H1 (cell line): ENCODE data around the gene UCN. TPM values are rescaled to one million over a fixed set of nuclear protein-coding genes. Genes with fewer than 3 reads are reported as not detected.

Experiments used
- CTCF ChIA-PET: fragments of 300-600 bp; sonication (Branson Sonifier 250); formaldehyde crosslinking; loops from one replicate; lab custom pipeline; 2021; ENCODE audit not compliant: partially characterized antibody; lab: Charles Lee
- POLR2A ChIA-PET: fragments of 300-600 bp; sonication (Branson Sonifier 250); formaldehyde crosslinking; loops from one replicate; lab custom pipeline; 2021; ENCODE audit warnings: inconsistent platforms; ENCODE audit not compliant: partially characterized antibody; lab: Charles Lee
- DNase-seq, 2 experiments: peaks; one replicate each; pipeline versions ENCODE4 v3.0.0 to v3.0.0-alpha.2; 2010 to 2022; ENCODE audit warnings: low spot score in 2 of 2, low read depth in 1 of 2, mixed read lengths in 1 of 2
- FAIRE-seq: peaks from 2 replicates; lab custom pipeline; 2011; peaks lifted over from hg19 to GRCh38; lab: Jason Lieb, UNC
- H2AFZ ChIP-seq: 2 replicates; pipeline ENCODE4 v1.8.1; 2012; ENCODE audit warnings: low read length, inconsistent platforms
- H2AK5ac ChIP-seq: 2 replicates; pipeline ENCODE4 v1.6.1; 2013; ENCODE audit warnings: low read depth, low read length
- H2BK120ac ChIP-seq: replicated peaks from 2 replicates; pipeline ENCODE3; 2013; ENCODE audit warnings: low read depth, low read length, inconsistent platforms
- H2BK12ac ChIP-seq: 2 replicates; pipeline ENCODE4 v1.6.1; 2013; ENCODE audit warnings: low read depth, low read length
- H2BK15ac ChIP-seq: 2 replicates; pipeline ENCODE4 v1.6.1; 2013; ENCODE audit warnings: low read length
- H2BK20ac ChIP-seq: 2 replicates; pipeline ENCODE4 v1.6.1; 2013; ENCODE audit warnings: low read length
- H2BK5ac ChIP-seq: 2 replicates; pipeline ENCODE4 v1.6.1; 2013; ENCODE audit warnings: low read depth, low read length
- H3K14ac ChIP-seq: 2 replicates; pipeline ENCODE4 v1.6.1; 2013; ENCODE audit warnings: inconsistent platforms; ENCODE audit not compliant: insufficient read length
- H3K18ac ChIP-seq: 2 replicates; pipeline ENCODE4 v1.6.1; 2013; ENCODE audit warnings: low read length; ENCODE audit errors: extremely low read depth
- H3K23ac ChIP-seq: 2 replicates; pipeline ENCODE4 v1.6.1; 2013; ENCODE audit warnings: inconsistent platforms; ENCODE audit not compliant: insufficient read length
- H3K23me2 ChIP-seq: 2 replicates; pipeline ENCODE4 v1.6.1; 2013; ENCODE audit warnings: low read depth, low read length
- H3K27ac ChIP-seq: 2 replicates; pipeline ENCODE4 v1.6.1; 2011; ENCODE audit warnings: low read depth, low read length, inconsistent platforms
- H3K27me3 ChIP-seq, 4 experiments: replicated peaks in 1 of 4; 1 replicate in 1 of 4; 2 replicates in 3 of 4; pipeline versions ENCODE4 v1.6.1 to v1.8.1; 2011 to 2013; ENCODE audit warnings: low read length in 3 of 4, mild to moderate bottlenecking in 3 of 4, inconsistent platforms in 2 of 4, mixed read lengths in 2 of 4, moderate library complexity in 1 of 4; ENCODE audit not compliant: control insufficient read depth in 3 of 4, insufficient read depth in 3 of 4; ENCODE audit errors: extremely low read depth in 1 of 4
- H3K36me3 ChIP-seq, 4 experiments: 2 replicates each; pipeline versions ENCODE4 v1.6.1 to v1.8.1; 2011 to 2013; ENCODE audit warnings: mild to moderate bottlenecking in 4 of 4, low read length in 3 of 4, moderate library complexity in 2 of 4, control low read depth in 1 of 4, inconsistent platforms in 1 of 4; ENCODE audit not compliant: insufficient read depth in 4 of 4, control insufficient read depth in 2 of 4
- H3K4ac ChIP-seq: replicated peaks from 2 replicates; pipeline ENCODE3; 2013; ENCODE audit warnings: low read length, low read depth, mixed read lengths, inconsistent platforms; ENCODE audit not compliant: insufficient read length
- H3K4me1 ChIP-seq, 4 experiments: replicated peaks in 1 of 4; 1 replicate in 1 of 4; 2 replicates in 3 of 4; pipeline versions ENCODE4 v1.6.1 to v1.8.1; 2011 to 2013; ENCODE audit warnings: low read length in 3 of 4, inconsistent platforms in 2 of 4, mixed read lengths in 1 of 4; ENCODE audit not compliant: insufficient read depth in 4 of 4, control insufficient read depth in 3 of 4
- H3K4me2 ChIP-seq, 2 experiments: 2 replicates each; pipeline versions ENCODE4 v1.6.1 to v1.8.1; 2011 to 2013; ENCODE audit warnings: low read depth in 2 of 2, low read length in 2 of 2, control low read depth in 1 of 2, inconsistent platforms in 1 of 2, mild to moderate bottlenecking in 1 of 2; ENCODE audit not compliant: insufficient read depth in 1 of 2
- H3K4me3 ChIP-seq, 4 experiments: fragments of 200-600, 300-600 bp in 1 of 4; sonication (generic), shearing (Covaris generic), sonication (Bioruptor Twin) in 1 of 4; 2 replicates each; pipeline versions ENCODE4 v1.5.1 to v1.8.1; 2011 to 2016; ENCODE audit warnings: low read length in 4 of 4, low read depth in 3 of 4, control low read depth in 2 of 4, inconsistent platforms in 2 of 4, mild to moderate bottlenecking in 2 of 4, mixed read lengths in 1 of 4, moderate library complexity in 1 of 4; ENCODE audit not compliant: insufficient read depth in 2 of 4; ENCODE audit errors: extremely low read depth in 1 of 4
- H3K56ac ChIP-seq: replicated peaks from 2 replicates; pipeline ENCODE3; 2013; ENCODE audit warnings: low read depth, mild to moderate bottlenecking, mixed read lengths, low read length, inconsistent platforms; ENCODE audit not compliant: insufficient read length
- H3K79me1 ChIP-seq: 2 replicates; pipeline ENCODE4 v1.6.1; 2013; ENCODE audit warnings: low read depth, low read length, control low read depth
- H3K79me2 ChIP-seq, 2 experiments: 2 replicates each; pipeline versions ENCODE4 v1.6.1 to v1.8.1; 2012 to 2013; ENCODE audit warnings: low read length in 2 of 2, mild to moderate bottlenecking in 2 of 2, inconsistent platforms in 1 of 2; ENCODE audit not compliant: insufficient read depth in 2 of 2, control insufficient read depth in 1 of 2
- H3K9ac ChIP-seq, 4 experiments: replicated peaks in 1 of 4; 1 replicate in 1 of 4; 2 replicates in 3 of 4; pipeline versions ENCODE4 v1.6.1 to v1.8.1; 2011 to 2013; ENCODE audit warnings: low read depth in 3 of 4, low read length in 3 of 4, control low read depth in 2 of 4, mild to moderate bottlenecking in 2 of 4, moderate library complexity in 2 of 4, inconsistent platforms in 1 of 4; ENCODE audit errors: extremely low read depth in 1 of 4
- H3K9me3 ChIP-seq, 2 experiments: 2 replicates each; pipeline versions ENCODE4 v1.6.1 to v1.8.1; 2012 to 2013; ENCODE audit warnings: mild to moderate bottlenecking in 2 of 2, moderate library complexity in 2 of 2, control low read depth in 1 of 2, inconsistent platforms in 1 of 2, low read depth in 1 of 2, low read length in 1 of 2, mixed read lengths in 1 of 2; ENCODE audit not compliant: insufficient read depth in 2 of 2
- H4K20me1 ChIP-seq, 2 experiments: replicated peaks in 1 of 2; 2 replicates each; pipeline versions ENCODE3 to v1.8.1; 2011 to 2013; ENCODE audit warnings: inconsistent platforms in 2 of 2, low read length in 2 of 2, mild to moderate bottlenecking in 1 of 2; ENCODE audit not compliant: insufficient read depth in 2 of 2, control insufficient read depth in 1 of 2
- H4K5ac ChIP-seq: 2 replicates; pipeline ENCODE4 v1.6.1; 2013; ENCODE audit warnings: low read length, low read depth, mixed read lengths, inconsistent platforms; ENCODE audit not compliant: insufficient read length
- H4K8ac ChIP-seq: 2 replicates; pipeline ENCODE4 v1.8.0; 2013; ENCODE audit warnings: mild to moderate bottlenecking, moderate library complexity, low read length, inconsistent platforms; ENCODE audit not compliant: insufficient read depth; ENCODE audit errors: extremely low read depth
- H4K91ac ChIP-seq: replicated peaks from 2 replicates; pipeline ENCODE3; 2013; ENCODE audit warnings: low read length, mixed read lengths, inconsistent platforms; ENCODE audit not compliant: insufficient read length
- CBX8 ChIP-seq: fragments of 300-800, 300-1000 bp; sonication (generic); IDR thresholded peaks from 2 replicates; pipeline ENCODE4 v1.7.1; 2016; ENCODE audit warnings: low read depth, low read length, borderline replicate concordance
- CTCF ChIP-seq, 3 experiments: IDR thresholded peaks; 1 replicate in 2 of 3; 2 replicates in 1 of 3; pipeline versions ENCODE4 v1.5.1 to v1.6.1; 2011; ENCODE audit warnings: low read length in 3 of 3, mild to moderate bottlenecking in 3 of 3, inconsistent platforms in 2 of 3, low read depth in 1 of 3, moderate library complexity in 1 of 3; ENCODE audit not compliant: insufficient read depth in 1 of 3; ENCODE audit errors: control extremely low read depth in 1 of 3
- E2F6 ChIP-seq: IDR thresholded peaks from 2 replicates; pipeline ENCODE4 v1.6.1; 2012; ENCODE audit warnings: inconsistent platforms
- EZH2 ChIP-seq: fragments of 200-600 bp; sonication (generic); IDR thresholded peaks from 2 replicates; pipeline ENCODE4 v1.7.1; 2012; ENCODE audit warnings: low read depth, mild to moderate bottlenecking, moderate library complexity, low read length, inconsistent platforms; ENCODE audit not compliant: severe bottlenecking
- MAX ChIP-seq: IDR thresholded peaks from 2 replicates; pipeline ENCODE4 v1.6.1; 2012; ENCODE audit warnings: inconsistent platforms
- RNF2 ChIP-seq: fragments of 200-900, 300-1000 bp; sonication (generic); IDR thresholded peaks from 2 replicates; pipeline ENCODE4 v1.7.1; 2016; ENCODE audit warnings: borderline replicate concordance, low read depth, mild to moderate bottlenecking, antibody characterized with exemption, low read length; ENCODE audit not compliant: poor library complexity, severe bottlenecking; ENCODE audit errors: missing control alignments
- SUZ12 ChIP-seq: fragments of 200-600 bp; sonication (generic); IDR thresholded peaks from 2 replicates; pipeline ENCODE4 v1.6.1; 2012; ENCODE audit warnings: mild to moderate bottlenecking, inconsistent platforms, low read length, moderate library complexity, mixed read lengths
- WGBS, 2 experiments: shearing (Covaris generic) in 1 of 2; methylation state at CpG; one replicate each; pipeline versions ENCODE4 v1.1.6 to v1.1.7; 2013 to 2015; ENCODE audit warnings: low lambda C conversion rate in 2 of 2, mixed read lengths in 2 of 2, inconsistent platforms in 1 of 2, low coverage in 1 of 2, missing lambda C conversion rate in 1 of 2; ENCODE audit not compliant: insufficient replicate concordance in 2 of 2, insufficient coverage in 1 of 2, insufficient read length in 1 of 2; ENCODE audit errors: extremely low coverage in 1 of 2, missing lambda C conversion rate in 1 of 2; 5-methylcytosine and 5-hydroxymethylcytosine counted together
- polyA plus RNA-seq, 7 experiments: library from polyadenylated mRNA; depleted of rRNA in 3 of 7; stranded (reverse) in 5 of 7; unstranded in 2 of 7; fragments of >200 nt in 5 of 7; fragments of 200-250 nt in 2 of 7; gene quantifications; 1 replicate in 5 of 7; 2 replicates in 1 of 7; 4 replicates in 1 of 7; pipeline versions ENCODE4 v1.2.1 to v1.2.3, GENCODE V29; 2011 to 2013; ENCODE audit warnings: missing spikeins in 2 of 7, mixed read lengths in 2 of 7
- total RNA-seq: library from RNA; stranded (reverse); fragmentation: NEBNext Ultra II Directional; extraction: Animal tissue kit (Norgen Biotek cat#: 25700); gene quantifications from 2 replicates; pipeline ENCODE4 v1.2.1, GENCODE V29; 2021

Gene UCN
- total and polyA plus RNA-seq, 2 of the 8 experiments (the other 6 are each of a cell fraction or from before 2014, with no cell fraction given), result 0.35 TPM; not detected in 1

- no peak overlapping the region for H2BK120ac ChIP-seq
- no peak overlapping the region for H3K4ac ChIP-seq
- peak overlapping the region; percentile 77; the same call in 1 of the 2 replicates for H2BK12ac ChIP-seq
- no peak overlapping the region for H4K5ac ChIP-seq
- no peak overlapping the region for H2BK20ac ChIP-seq
- peak overlapping the region; percentile 88 to 99 for H3K4me2 ChIP-seq
- no peak overlapping the region for H2AK5ac ChIP-seq
- peak overlapping the region; percentile 60 to 85 (median 63) for H3K4me3 ChIP-seq
- ChIA-PET CTCF (interaction anchor here (0.6 to 14.1 kb wide), 21 partner anchors 9 to 238 kb away, joined by 3 to 288 read pairs (median 5); partner anchors contain the start of genes ABHD1, DNAJC5G, EIF2B4 and PREB), POLR2A (interaction anchor here (0.9 to 8.2 kb wide), 9 partner anchors 9 to 105 kb away, joined by 3 to 71 read pairs (median 5); partner anchors contain the start of genes ATRAID, DNAJC5G, SLC5A6 and TRIM54)
- H4K8ac ChIP-seq, result peak overlapping the region; percentile 91; the same call in 1 of the 2 replicates
- H3K9ac ChIP-seq, result peak overlapping the region in 3 of 4 experiments; percentile 22 to 44 (median 42); a peak in 4 of 7 replicates
- H4K20me1 ChIP-seq, result peaks cover 0 to 8% of the 10 kb centered on the region in 2 experiments
- 2% methylated on average over 36 of the region's 38 CpGs; no CpG with 5 or more reads in 1 of the 2 experiments for WGBS, 2 experiments
- peaks cover 39 to 73% (median 61%) of the 10 kb centered on the region in 4 experiments for H3K27me3 ChIP-seq
- H3K23me2 ChIP-seq, result peaks cover 19% of the 10 kb centered on the region; the same call in 1 of the 2 replicates
- H3K9me3 ChIP-seq, result no peaks in the 10 kb centered on the region
- H3K56ac ChIP-seq, result no peak overlapping the region
- H3K79me2 ChIP-seq, result peaks cover 0 to 2% of the 10 kb centered on the region in 2 experiments; a peak in 1 of 4 replicates
- no peak overlapping the region for H2BK5ac ChIP-seq
- no peak overlapping the region for H3K27ac ChIP-seq
- H3K4me1 ChIP-seq, result peaks cover 3 to 19% (median 14%) of the 10 kb centered on the region in 4 experiments
- no peak overlapping the region for H3K14ac ChIP-seq
- DNase-seq, result peak in 1 of 2 experiments; percentile 76
- peak overlapping the region; percentile 22 for H4K91ac ChIP-seq
- peak overlapping the region; percentile 75; the same call in 1 of the 2 replicates for H2BK15ac ChIP-seq
- H3K36me3 ChIP-seq, result no peaks in the 10 kb centered on the region
- 0 out of 2 replicates have a peak overlapping the region, but pooled peaks have one; percentile 75 for H3K18ac ChIP-seq
- peak; percentile 32; the same call in 1 of the 2 replicates for TF ChIP-seq SUZ12
- TF ChIP-seq CBX8, result no peak
- peak; percentile 77 for TF ChIP-seq RNF2
- TF ChIP-seq E2F6, result peak; percentile 84
- TF ChIP-seq MAX, result peak; percentile 85
- no peak for TF ChIP-seq CTCF (IDR thresholded peaks at IDR 0.05; ENCODE audit: control extremely low read depth in 1 of 3, insufficient read depth in 1 of 3, low read depth in 1 of 3, low read length in 3 of 3)
- TF ChIP-seq EZH2, result peak; percentile 64
- peak overlapping the region; percentile 31; the same call in 1 of the 2 replicates for H2AFZ ChIP-seq
- no peak for FAIRE-seq
- no peaks in the 10 kb centered on the region for H3K79me1 ChIP-seq
- H3K23ac ChIP-seq, result no peak overlapping the region
Observed at GRCh38 chr2:27264253-27264752, 43.9 kb downstream of the UCN start.
